GM23338 (cell line): ENCODE results near the gene CD44. TPM values are rescaled to one million over a fixed set of nuclear protein-coding genes. Genes with fewer than 3 reads are reported as not detected.

Experiments used
- CREB1 ChIP-seq: fragments of 250-450 bp; sonication (Bioruptor Pico); IDR thresholded peaks from 2 replicates; pipeline ENCODE4 v1.5.0; 2020; ENCODE audit warnings: low read depth, mild to moderate bottlenecking, moderate library complexity
- ETS1 ChIP-seq: IDR thresholded peaks from 2 replicates; pipeline ENCODE4 v1.6.1; 2016; ENCODE audit warnings: antibody characterized with exemption
- JUNB ChIP-seq: IDR thresholded peaks from one replicate; pipeline ENCODE4 v1.6.1; 2016; ENCODE audit warnings: antibody characterized with exemption; ENCODE audit not compliant: unreplicated experiment
- NANOG ChIP-seq: IDR thresholded peaks from 2 replicates; pipeline ENCODE4 v1.6.1; 2016; ENCODE audit warnings: antibody characterized with exemption, borderline replicate concordance
- POLR2AphosphoS5 ChIP-seq: IDR thresholded peaks from 2 replicates; pipeline ENCODE4 v1.6.1; 2016; ENCODE audit warnings: antibody characterized with exemption, low read depth
- STAT1 ChIP-seq: IDR thresholded peaks from one replicate; pipeline ENCODE4 v1.6.1; 2016; ENCODE audit warnings: antibody characterized with exemption; ENCODE audit not compliant: unreplicated experiment
- ZNF331 ChIP-seq: fragments of 250-450 bp; sonication (Bioruptor Pico); IDR thresholded peaks from 2 replicates; pipeline ENCODE4 v1.5.0; 2020; ENCODE audit warnings: low read depth, mild to moderate bottlenecking, moderate library complexity
- polyA plus RNA-seq: library from polyadenylated mRNA; unstranded; fragments of >200 nt; fragmentation: Nextera tagmentation; extraction: Ambion mirVana; gene quantifications from 2 replicates; pipeline ENCODE4 v1.2.1, GENCODE V29; 2016
- total RNA-seq: library from RNA; depleted of rRNA; stranded (reverse); fragments of >200 nt; shearing (Covaris generic); gene quantifications from 2 replicates; pipeline ENCODE4 v1.2.3, GENCODE V29; 2014
- TF ChIP-seq, protein P1 (sequence below): fragments of 250-450 bp; sonication (Bioruptor Pico); IDR thresholded peaks from 2 replicates; pipeline ENCODE4 v1.5.0; 2020; ENCODE audit warnings: mild to moderate bottlenecking, moderate library complexity
- TF ChIP-seq, protein P2 (sequence below), 2 experiments: fragments of 200-600 bp in 1 of 2; sonication (generic) in 1 of 2; conservative IDR thresholded peaks; 2 replicates each; pipeline versions ENCODE4 v1.5.1 to v1.6.1; 2016 to 2017; ENCODE audit warnings: antibody characterized with exemption in 2 of 2, low read depth in 2 of 2, mild to moderate bottlenecking in 2 of 2, moderate library complexity in 1 of 2

Gene CD44
- total and polyA plus RNA-seq, 2 experiments from 2014 or later: 4.0 to 10.1 TPM

DNA sequence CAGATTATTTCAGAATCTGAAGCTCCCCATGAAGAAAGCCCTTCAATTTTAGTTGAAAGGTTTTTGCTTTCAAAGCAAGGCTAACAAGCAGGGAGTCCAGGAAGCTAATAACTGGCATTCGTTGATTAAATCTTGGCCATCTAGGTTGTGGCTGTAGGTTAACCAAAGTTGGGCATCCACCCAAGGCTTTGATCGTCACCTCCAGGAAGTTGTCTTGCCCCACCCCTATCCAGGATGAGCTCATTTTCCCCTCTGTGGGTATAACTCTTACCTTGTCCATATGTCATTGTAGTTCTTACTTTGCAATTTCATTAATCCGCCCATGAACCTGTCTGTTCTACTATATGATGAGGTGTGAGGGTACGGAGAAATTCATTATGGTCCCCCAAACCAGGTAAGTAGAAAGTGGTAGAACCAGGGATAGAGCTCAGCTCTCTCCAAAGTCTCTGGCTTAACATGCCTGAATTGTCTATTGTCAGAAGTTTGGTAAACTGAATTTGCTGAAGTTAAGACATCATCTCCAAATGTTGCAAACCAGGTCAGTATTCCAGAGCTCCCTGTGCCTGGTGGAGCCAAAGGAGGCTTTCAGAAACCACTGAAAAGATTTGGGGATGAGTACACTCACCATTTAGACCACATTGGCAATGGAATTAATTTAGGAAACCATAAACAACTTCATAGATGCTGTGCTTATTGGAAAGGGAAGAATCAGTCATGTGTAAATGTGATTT, 97.1 kb downstream of the CD44 start (continued):
- TF ChIP-seq, protein P1, sequence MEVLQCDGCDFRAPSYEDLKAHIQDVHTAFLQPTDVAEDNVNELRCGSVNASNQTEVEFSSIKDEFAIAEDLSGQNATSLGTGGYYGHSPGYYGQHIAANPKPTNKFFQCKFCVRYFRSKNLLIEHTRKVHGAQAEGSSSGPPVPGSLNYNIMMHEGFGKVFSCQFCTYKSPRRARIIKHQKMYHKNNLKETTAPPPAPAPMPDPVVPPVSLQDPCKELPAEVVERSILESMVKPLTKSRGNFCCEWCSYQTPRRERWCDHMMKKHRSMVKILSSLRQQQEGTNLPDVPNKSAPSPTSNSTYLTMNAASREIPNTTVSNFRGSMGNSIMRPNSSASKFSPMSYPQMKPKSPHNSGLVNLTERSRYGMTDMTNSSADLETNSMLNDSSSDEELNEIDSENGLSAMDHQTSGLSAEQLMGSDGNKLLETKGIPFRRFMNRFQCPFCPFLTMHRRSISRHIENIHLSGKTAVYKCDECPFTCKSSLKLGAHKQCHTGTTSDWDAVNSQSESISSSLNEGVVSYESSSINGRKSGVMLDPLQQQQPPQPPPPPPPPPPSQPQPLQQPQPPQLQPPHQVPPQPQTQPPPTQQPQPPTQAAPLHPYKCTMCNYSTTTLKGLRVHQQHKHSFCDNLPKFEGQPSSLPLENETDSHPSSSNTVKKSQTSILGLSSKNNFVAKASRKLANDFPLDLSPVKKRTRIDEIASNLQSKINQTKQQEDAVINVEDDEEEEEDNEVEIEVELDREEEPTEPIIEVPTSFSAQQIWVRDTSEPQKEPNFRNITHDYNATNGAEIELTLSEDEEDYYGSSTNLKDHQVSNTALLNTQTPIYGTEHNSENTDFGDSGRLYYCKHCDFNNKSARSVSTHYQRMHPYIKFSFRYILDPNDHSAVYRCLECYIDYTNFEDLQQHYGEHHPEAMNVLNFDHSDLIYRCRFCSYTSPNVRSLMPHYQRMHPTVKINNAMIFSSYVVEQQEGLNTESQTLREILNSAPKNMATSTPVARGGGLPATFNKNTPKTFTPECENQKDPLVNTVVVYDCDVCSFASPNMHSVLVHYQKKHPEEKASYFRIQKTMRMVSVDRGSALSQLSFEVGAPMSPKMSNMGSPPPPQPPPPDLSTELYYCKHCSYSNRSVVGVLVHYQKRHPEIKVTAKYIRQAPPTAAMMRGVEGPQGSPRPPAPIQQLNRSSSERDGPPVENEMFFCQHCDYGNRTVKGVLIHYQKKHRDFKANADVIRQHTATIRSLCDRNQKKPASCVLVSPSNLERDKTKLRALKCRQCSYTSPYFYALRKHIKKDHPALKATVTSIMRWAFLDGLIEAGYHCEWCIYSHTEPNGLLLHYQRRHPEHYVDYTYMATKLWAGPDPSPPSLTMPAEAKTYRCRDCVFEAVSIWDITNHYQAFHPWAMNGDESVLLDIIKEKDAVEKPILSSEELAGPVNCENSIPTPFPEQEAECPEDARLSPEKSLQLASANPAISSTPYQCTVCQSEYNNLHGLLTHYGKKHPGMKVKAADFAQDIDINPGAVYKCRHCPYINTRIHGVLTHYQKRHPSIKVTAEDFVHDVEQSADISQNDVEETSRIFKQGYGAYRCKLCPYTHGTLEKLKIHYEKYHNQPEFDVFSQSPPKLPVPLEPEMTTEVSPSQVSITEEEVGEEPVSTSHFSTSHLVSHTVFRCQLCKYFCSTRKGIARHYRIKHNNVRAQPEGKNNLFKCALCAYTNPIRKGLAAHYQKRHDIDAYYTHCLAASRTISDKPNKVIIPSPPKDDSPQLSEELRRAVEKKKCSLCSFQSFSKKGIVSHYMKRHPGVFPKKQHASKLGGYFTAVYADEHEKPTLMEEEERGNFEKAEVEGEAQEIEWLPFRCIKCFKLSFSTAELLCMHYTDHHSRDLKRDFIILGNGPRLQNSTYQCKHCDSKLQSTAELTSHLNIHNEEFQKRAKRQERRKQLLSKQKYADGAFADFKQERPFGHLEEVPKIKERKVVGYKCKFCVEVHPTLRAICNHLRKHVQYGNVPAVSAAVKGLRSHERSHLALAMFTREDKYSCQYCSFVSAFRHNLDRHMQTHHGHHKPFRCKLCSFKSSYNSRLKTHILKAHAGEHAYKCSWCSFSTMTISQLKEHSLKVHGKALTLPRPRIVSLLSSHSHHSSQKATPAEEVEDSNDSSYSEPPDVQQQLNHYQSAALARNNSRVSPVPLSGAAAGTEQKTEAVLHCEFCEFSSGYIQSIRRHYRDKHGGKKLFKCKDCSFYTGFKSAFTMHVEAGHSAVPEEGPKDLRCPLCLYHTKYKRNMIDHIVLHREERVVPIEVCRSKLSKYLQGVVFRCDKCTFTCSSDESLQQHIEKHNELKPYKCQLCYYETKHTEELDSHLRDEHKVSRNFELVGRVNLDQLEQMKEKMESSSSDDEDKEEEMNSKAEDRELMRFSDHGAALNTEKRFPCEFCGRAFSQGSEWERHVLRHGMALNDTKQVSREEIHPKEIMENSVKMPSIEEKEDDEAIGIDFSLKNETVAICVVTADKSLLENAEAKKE: no peak
- TF ChIP-seq CREB1 (no peak), STAT1 (no peak), ETS1 (no peak), NANOG (no peak), JUNB (no peak), POLR2AphosphoS5 (no peak), ZNF331 (CRISPR knock-in tag) (no peak)
- TF ChIP-seq, protein P2, sequence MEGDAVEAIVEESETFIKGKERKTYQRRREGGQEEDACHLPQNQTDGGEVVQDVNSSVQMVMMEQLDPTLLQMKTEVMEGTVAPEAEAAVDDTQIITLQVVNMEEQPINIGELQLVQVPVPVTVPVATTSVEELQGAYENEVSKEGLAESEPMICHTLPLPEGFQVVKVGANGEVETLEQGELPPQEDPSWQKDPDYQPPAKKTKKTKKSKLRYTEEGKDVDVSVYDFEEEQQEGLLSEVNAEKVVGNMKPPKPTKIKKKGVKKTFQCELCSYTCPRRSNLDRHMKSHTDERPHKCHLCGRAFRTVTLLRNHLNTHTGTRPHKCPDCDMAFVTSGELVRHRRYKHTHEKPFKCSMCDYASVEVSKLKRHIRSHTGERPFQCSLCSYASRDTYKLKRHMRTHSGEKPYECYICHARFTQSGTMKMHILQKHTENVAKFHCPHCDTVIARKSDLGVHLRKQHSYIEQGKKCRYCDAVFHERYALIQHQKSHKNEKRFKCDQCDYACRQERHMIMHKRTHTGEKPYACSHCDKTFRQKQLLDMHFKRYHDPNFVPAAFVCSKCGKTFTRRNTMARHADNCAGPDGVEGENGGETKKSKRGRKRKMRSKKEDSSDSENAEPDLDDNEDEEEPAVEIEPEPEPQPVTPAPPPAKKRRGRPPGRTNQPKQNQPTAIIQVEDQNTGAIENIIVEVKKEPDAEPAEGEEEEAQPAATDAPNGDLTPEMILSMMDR (conservative IDR thresholded peaks at IDR 0.05; ENCODE audit: low read depth in 2 of 2): no peak
